HG03280 (cell line): ENCODE data around the gene CCDC154.
A peak's percentile ranks its signal among the peaks of the same experiment; 100 is the strongest.

Experiments
- ATAC-seq: cut with Tn5 transposase; IDR thresholded peaks from one replicate; pipeline ENCODE4 v1.9.1; 2021; ENCODE audit warnings: mild to moderate bottlenecking, moderate library complexity; ENCODE audit not compliant: unreplicated experiment

The CCDC154 gene

DNA sequence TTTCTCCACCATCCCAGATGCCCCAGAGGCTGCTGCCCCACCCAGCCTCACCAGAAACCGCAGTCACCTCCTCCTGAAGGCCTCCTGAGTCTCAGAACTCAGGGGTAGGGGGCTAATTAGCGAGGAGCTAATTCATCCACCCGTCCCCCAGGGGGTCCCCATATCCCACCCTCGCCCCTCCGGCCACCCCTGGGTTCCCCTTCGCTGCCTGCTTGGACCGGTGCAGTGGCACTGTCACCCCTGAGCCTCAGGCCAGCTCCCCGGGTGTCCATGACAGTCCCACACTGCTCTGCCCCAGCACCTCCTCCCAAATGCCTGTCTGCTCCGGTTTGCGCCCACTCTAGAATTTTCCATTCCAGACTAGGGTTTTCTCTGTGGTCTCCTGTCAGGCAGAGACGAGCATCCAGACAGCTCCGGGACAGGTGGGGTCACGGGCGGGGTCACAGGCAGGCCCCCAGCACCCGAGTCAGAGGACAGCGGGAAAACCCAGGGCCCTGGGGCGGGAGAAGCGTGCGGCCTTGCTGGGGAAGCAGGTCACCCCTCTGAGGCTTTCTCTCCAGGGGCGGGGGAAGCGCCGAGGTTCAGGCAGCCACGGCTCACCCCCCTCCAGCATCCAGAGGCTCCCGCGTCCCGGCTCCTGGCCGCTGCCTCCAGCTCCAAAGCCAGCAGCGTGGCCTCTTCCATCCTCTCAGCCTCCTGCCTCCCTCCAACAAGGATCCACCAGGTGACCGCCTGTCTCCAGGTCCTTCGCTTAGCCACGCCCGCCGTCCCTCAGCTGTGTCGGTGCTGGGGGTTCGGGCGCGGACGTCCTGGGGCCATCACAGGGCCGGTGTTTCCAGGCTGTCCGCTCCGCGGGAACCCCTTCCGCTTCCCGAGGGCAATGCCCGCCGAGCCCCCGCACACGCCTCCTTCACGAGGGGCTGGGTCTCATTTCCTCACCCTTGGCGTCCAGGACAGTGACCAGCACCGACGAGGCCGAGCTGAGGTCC is 16.6 kb downstream of the CCDC154 start:
- no peak for ATAC-seq

DNA sequence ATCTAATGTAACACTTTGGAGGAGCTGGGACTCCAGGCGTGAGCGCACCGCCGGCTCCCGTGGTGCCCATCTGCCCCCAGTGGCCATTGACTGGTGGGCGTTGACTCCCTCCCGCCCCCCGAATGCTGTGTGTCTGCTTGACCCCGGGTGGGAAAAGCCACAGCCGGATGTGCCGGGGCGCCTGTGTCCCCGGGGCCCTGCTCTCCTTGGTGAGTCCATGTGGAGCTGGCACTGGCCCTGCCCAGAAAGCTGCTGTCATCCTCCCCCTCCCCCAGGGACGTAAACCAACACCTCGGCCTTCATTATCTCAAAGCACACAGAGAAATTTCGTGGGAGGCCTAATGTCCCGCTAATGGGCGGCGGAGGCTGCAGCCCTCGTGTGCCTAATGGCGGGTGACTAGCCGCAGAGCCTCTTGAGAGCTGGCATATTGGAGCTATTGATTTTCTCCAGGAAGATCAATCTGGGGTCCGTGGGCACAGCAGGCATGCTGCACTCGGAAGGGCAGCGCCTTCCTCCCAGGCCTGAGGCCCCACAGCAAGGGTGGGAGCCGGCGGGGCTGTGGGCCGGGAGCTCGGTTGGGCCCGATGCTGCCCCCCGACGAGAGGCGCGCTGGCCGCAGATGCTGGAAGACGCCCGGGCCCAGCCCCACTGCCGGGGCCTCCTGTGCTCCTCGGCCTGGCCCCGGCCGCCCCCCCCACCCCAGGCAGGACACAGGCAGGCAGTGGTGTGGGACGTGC is 17.5 kb downstream of the CCDC154 start:
- no peak for ATAC-seq

DNA sequence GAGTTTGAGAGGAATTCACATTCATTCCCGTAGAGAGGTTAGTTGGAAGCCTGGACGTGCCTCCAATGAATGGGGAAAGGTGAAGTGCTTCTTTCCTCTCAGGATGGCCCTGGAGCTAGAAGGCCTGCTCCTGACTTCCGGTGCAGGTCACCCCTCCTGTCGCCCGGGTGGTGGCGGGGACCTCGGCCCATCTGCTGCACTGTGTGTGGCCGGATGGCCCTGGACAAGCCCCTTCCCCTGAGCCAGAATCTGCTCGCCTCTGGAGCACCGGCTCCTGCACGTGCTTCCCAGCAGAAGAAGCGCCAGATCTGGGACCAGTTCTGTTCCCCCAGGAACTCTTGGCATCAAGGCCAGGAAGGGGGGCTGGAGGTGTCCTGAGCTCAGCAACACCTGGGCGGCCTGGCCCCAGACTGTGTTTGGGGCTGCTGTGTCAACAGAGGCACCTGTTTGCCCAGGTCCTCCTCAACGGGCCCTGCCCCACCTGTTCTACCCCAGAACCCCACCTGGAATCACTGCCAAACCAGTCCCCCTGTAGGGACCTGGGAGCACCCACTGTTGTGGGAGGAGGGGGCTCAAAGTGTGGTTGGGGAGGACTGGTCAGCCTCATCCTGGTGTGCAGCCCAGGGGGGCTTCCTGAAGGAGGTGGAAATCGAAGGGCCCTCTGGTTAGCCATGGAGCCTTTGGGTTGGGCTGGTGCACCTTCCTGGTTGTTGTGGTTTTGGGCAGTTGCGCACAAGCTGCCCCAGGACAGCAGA is 18.6 kb downstream of the CCDC154 start:
- ATAC-seq: no peak

DNA sequence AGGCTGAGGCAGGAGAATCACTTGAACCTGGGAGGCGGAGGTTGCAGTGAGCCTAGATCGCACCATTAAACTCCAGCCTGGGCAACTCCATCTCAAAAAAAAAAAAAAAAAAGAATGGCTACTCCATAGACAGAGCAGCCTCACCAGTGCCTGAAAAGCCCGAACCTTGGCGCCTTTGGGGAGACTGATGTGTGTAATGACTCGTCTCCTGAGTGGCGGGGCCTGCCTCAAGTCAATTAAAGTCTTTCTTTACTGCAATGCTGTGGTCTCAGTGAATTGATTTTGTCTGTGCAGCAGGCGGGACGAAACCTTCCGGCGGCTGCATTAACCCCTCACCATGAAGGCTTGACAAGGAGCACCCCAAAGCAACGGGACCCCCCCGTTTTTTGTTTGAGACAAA is 20.3 kb downstream of the CCDC154 start:
- ATAC-seq: no peak

DNA sequence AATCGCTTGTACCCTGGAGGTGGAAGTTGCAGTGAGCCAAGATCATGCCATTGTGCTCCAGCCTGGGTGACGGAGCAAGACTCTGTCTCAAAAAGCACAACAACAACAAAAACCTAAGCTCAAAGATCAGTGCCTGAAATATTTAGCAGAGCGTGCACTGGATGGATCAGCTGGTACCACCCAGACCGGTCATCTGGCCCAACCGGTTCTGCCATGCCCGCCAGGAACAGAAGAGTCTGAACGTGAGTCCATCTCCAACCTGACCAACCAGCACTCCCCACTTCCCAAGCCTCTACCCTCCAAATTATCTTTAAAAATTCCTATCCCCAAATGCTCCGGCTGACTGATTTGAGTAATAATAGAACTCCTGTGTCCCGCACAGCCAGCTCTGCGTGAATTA is 22.3 kb downstream of the CCDC154 start:
- no peak for ATAC-seq

DNA sequence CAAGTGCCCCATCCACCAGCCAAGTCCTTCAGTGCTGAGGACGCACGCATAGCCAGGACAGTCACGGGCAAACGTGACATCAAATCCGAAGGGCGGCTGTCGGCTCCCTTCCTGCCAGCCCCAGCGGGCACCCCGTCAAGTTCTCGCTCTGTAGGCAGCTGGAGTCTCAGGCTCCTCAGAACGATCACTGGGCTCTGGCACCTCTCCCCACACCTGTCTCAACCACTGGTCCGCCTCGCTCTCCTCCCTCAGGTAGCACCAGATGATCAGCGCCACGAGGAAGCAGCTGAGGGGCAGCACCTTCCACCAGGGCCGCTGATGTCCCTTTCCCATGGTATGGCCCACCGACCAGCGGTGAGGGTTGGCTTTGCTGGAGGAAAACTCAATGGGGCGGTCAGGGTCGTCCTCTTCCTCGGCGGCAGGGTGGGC is 24.2 kb downstream of the CCDC154 start:
- no peak for ATAC-seq

DNA sequence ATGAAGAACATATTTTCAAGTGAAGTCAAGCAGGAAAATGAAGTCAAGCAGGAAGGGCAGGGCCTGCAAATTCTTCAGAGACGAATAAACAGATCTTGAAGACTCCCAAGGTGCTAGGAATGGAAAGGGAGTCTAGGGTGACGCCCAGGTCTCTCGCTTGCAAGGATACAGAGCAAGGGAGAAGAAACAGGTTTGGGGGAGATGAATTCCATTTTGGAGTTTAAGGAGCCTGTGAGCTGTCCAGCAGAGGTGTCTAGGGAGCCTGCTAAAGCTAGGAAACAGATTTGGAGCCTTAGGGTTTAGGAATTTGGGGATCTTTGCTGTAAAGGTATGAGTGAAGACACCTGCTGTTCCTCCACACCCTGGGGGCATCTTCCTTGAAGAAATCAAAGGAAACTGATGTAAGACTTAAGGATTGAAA is 27.8 kb downstream of the CCDC154 start:
- ATAC-seq: no peak

DNA sequence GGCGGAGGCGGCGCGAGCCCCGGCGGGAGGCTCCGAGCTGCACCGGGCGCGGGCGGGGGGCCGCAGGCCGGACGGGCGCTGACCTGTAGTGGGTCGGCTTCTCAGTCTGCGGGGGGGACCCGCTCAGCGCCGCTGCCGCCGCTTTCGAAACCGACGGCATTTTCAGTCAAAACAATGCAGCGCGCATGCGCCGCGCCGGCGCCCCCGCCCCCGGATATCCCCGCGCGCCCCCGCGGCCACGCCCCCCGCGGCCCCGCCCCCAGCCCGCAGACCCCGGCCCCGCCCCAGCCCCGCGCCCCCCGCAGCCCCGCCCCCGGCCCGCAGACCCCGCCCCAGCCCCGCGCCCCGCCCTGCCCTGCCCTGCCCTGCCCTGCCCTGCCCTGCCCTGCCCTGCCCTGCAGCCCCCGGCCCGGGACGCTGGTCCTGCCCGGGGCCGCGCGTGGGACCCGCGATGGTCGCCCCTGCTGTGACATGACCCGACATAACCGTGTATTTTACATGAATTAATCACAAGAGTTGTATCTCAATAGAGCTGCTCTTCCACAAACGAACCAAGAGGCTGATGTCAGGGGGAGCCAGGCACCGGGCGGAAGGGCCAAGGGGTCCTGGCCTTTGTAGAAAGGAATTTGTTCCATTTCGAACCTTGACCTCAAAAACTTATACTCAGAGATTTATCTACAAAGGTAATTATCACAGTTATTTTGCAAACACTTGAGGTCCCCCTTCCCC is 29.7 kb downstream of the CCDC154 start, which contains the start of gene UNKL:
Gene UNKL, minus strand, starts transcription at position 173 of the 729 bp plus-strand sequence. Its CDS starts 13 bp downstream, at position 160.
- peak; percentile 47 for ATAC-seq

DNA sequence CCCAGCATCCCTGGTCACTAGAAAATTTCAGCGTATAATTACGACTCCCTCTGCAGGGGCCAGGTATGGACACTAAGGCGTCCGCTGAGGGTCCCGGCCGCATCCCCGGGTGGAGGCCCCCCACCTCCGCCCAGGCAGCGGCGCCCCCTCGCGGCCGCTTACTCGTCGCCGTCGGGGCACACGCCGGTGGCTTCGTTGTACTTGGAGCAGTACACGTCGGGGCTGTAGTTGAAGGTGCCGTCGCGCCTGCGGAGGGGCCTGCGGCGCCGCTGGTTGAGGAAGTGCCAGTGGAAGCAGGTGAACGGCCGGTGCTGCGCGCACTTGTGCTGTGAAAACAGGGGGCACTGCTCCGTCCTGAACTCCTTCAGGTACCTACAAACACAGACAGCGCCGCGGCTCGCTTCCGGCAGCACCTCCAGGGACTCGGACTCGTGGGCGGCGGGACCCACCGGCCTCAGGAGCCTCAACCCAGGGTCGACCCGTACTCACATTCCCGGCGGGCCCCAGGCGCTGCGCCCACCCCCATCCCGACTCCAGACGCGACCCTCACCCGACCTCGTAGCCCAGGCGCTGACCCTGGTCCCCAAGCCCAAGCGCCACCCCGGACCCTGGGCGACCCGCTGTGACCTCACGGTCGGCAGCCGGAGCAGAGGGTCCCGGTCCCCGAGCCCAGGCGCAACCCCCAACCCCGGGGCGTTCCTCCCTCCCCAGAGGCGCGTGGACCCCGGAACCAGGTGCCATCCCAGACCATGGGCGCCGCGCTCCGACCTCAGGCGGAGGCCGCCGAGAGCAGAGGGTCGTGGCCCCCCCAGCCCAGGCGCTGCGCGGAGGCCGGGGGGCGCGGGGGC is 30.4 kb downstream of the CCDC154 start:
- ATAC-seq: peak; percentile 35

DNA sequence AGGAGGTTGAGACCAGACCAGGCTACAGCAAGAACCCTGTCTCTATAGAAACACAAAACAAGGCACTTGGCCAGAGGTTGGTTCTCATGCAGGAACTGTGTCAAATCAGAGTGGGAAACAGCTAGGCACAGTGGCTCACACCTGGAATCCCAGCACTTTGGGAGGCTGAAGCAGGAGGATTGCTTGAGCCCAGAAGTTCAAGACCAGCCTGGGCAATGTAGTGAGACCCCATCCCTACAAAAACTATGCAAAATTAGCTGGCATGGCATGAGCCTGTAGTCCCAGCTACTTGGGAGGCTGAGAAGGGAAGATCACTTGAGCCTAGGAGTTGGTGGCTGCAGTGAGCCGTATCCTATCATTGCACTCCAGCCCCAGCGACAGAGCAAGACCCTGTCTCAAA is 31.5 kb downstream of the CCDC154 start:
- ATAC-seq: no peak

DNA sequence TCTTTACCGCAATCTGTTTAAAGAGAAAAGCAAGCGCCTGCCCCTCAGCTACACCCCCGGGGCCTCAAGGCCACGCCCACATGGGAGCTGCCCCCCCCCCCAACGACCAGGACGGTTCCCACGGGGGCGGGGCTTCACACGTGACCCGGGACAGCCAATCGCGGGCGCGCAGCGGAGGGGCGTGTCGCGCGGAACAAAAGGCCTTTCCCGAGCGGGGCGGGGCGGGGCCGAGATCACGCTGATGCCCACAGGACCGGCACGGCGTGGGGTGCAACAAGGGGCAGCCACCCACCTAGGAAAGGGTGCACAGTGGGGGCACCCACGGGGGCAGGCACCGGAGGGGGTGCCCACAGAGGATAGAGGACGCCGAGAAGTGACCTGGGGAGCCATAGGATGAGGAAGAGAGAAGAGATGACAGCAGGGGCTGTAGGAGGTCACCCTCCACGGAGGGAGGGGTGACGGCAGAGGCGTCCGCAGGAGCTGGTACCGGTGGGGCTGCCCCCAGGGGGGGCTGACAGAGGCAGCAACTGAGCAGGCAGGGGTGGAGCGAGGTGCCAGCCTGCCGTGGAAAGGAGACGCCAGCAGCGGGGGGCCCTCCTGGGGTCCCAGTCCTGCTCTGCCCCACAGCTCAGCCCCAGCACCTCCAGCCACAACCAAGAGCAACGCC is 36.1 kb downstream of the CCDC154 start:
- ATAC-seq: peak; percentile 81

DNA sequence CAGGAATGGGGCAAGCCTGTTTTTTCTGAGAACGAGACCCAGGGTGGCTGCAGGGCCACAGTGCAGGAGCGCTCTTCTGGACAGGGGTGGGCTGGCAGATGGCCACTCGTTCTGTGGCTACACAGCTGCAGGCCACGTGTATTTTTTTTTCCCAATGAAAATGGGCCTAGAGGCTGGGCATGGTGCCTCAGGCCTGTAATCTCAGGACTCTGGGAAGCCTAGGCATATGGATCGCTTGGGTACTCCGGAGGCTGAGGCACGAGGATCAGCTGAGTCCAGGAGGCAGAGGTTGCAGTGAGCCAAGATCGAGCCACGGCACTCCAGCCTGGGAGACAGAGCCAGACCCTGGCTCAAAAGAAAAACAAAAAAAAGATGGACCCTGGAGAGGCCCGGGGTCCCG is 36.6 kb downstream of the CCDC154 start:
- peak; percentile 7 for ATAC-seq

DNA sequence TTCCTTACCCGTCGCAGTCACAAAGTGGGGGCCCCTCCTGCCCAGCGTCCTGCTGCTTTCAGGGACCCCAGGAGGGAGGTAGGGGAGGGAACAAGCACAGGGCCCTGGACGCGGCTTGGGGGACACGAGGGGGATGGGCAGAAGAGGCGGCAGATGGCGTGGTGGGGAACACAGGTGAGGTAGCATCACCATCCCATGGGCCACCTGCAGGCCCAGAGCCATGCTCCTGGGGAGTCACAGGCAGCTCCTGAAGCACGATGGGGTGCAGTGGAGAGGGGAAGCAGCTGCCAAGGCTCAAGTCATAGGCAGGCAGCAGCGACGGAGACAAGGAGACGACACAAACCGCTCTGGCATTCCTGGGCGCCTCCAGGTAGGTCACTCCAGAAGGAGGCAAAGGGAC is 40.6 kb downstream of the CCDC154 start:
- ATAC-seq: no peak

DNA sequence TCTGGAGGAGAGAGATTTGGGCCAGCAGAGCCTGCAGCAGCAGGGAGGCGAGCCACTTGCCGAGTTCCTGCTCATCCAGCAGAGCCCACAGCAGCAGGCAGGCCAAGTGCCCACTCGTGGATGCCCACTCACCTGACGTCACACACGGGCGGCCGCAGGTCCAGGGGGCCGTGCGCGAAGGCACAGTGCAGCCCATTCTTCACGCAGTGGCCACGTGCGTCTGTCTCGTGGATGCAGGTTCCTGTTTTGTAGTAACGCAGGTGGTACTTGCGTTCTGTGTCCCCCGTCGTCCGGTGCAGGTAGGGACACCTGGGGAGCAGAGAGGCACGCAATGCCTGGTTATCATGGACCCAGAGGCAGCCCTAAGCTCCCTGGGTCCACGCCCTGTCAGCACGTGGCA is 41.3 kb downstream of the CCDC154 start:
- no peak for ATAC-seq

DNA sequence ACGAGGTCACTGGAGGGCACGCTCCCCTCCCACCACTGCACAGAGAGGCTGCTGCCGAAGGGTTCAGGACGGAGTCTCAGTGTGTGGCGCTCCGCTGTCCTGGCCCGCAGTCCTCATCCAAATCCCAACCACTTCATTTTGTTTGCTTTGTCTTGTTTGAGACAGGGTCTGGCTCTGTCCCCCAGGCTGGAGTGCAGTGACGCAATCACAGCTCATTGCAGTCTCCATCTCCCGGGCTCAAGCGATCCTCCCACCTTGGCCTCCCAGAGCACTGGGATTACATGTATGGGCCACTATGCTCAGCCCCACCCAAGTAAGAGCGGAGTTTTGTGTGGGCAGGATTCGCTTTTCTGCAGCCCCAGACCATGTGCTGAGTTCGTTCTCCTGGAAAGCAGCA is 42.6 kb downstream of the CCDC154 start:
- ATAC-seq: no peak

DNA sequence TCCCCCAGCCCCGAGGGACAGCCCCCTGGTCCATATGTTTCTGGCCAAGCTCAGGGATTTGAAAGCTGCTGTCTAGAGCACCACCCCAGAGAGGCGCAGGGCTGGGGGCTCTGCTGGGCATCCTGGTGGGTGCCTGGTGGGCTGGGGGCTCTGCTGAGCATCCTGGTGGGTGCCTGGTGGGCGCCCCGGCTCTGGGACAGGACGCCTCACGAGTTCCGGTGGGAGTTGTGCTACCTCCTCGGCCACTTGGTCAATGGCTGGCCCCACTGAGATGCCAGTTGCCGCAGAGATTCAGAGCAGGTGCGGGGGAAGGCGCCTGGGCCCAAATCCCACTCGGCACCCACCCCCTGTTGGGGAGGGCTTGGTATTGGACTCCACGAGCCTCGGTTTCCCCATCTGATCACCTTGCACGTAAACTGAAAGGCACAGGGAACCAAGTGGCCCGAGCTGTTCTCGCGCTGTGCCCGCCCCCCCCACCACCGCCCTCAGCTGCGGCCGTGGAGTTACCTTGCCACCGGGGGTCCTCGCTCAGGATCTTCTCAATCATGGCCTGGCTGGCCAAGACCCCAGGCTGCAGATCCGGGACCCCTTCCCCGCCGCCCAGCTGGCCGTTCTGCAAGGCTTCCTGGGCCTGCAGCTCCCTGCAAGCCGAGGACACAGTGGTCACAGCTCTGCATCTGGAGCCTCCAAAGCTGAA is 43.1 kb downstream of the CCDC154 start:
- ATAC-seq: no peak

DNA sequence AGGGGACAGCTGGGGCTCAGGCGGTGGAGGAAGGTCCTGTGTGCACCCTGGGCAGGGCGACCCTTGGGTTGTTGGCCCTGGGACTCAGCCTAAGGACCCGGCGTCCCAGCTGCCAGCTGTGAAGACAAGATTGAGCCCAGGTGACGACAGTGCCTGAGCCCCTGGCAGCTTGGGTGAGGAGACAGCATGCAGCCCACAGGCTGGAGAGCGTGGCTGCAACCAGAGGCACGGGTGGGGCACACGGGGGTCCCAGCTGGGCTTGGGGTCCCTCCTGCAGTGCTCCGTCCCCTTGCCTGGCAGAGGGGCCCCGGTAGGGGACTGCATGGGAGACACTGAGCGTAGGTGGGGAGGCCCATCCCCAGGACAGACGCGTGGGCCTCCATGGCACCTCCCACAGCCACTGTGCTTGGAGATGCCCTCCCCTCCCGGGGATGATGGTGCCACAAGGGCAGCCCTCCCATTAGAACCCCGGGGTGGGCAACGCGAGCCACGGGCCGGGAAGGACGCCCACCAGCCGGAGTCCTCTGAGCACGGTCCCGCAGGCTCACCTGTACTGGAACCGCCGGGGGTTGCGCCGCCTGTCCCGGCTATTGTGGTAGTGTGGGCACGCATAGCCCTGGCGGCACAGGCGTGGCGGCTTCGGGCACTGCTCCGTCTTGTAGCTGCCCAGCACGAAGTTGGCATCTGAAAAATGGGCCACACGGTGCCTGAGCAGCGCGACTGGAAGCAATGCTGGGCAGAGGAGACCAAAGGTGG is 45.4 kb downstream of the CCDC154 start:
- ATAC-seq: no peak

DNA sequence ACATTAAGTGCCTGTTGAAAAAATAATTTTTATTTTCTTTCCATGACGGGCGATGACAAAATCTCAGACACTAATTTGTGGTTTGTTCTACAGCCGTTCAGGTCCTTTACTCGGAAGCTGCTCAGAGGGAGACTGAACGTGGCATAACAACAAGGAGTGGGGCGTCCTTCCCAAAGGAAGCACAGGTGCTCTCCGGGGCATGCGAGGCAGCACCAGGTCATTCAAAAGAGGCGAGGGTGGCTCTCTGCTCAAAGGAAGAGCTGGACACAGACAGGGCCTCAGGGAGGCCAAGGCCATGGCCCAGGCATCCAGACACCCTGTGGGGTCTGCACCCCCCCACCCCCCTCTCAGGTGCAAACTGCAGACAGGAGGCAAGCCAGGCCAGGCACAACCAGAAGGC is 46.0 kb downstream of the CCDC154 start:
- ATAC-seq: no peak
